ENCODE results near the gene ST6GAL1. TPM values are rescaled to one million over a fixed set of nuclear protein-coding genes. Genes with fewer than 3 reads are reported as not detected.

The ST6GAL1 gene
- polyA plus RNA-seq, 3 donors from 2014 or later, result 49.8 to 142 (median 74.4) TPM

DNA sequence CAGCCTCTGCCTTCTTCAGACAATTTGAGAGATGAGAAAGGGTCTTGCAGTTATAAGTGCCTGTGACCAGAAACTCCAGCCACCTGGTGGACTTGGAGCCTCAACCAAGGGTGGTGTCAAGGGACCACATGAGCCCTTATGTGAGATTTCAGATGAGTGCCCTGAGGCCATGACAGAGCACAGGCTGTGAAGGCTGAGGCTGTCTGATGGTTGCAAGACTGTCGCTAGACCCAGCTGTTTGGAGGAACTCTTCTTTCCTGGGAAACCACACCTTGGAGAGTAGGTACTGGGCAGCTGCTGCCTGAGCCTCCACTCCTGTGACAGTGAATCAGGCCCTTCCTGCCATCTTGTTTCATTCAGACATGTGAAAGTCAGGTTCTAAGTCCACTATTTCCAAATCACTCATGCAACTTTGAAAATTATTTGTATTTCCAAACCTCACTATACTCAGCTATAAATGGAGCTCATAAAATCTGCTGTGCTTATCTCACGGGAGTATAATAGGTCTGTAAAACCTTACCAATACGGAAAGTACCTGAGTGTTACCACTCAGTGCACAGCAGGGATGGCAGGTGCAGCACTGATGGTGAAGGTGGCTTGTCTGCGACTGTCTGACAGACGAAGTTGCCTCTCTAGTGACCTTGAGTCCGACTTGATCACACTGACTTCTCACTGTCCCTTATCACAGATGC, 109.5 kb downstream of the ST6GAL1 start:
- DNase-seq, result no peak
- Mint-ChIP-seq H3K9me3 (no peaks in the 10 kb centered on the region), H3K36me3 (peaks cover 37 to 58% (median 38%) of the 10 kb centered on the region in 3 donors), H3K4me3 (no peak overlapping the region), H3K27me3 (ENCODE audit: low read depth in 3 of 3) (peaks cover 0 to 2% (median 0%) of the 10 kb centered on the region in 3 donors), H3K4me1 (peaks cover 46 to 72% of the 10 kb centered on the region in 2 donors), H3K27ac (peak overlapping the region in 4 of 6 donors; percentile 55 to 94 (median 73))

DNA sequence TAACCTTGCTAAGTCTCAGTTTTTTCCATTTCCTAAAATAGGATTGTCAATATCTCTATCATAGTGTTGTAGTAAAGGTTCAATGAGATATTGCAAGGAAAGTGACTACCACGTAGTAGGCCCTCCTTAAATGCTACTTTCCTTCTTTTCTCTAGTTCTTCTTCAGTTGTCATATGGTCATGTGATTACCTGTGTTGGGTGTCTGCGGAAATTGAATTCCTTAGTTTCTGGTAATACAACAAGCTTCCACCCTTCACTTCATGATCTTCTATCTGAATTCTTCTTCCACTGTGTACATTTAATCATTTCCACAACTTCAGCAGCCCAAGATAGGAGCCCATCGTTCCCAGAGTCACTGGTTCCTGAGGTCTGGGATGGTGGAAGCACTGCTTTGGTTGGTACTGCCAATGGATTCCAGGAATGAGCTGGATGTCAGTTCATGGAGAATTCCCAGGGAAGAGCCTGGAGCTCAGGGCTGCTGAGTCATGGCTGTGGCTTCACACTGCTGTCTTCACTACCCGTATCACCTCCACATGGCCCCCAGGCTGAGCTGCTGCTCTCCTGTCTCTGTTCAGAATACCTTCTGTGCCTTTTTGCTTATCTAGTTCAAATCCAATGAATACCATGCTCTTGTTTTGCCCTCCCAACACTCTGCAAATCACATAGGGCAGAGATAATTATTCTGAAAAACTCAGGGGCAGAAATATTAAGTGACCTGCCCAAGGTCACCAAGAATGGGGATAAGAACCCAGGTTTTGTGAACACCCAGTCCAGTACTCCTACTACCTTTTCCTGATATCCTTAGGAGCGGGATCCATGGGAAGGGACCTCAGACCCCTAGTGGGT, 110.4 kb downstream of the ST6GAL1 start:
- Mint-ChIP-seq H3K36me3 (peaks cover 32 to 62% (median 41%) of the 10 kb centered on the region in 3 donors), H3K4me3 (peak overlapping the region in 3 of 5 donors; percentile 18 to 54 (median 42)), H3K27me3 (ENCODE audit: low read depth in 3 of 3) (peaks cover 0 to 2% (median 0%) of the 10 kb centered on the region in 3 donors), H3K27ac (peak overlapping the region; percentile 55 to 94 (median 76)), H3K9me3 (no peaks in the 10 kb centered on the region), H3K4me1 (peaks cover 50 to 74% of the 10 kb centered on the region in 2 donors)
- DNase-seq, result no peak

DNA sequence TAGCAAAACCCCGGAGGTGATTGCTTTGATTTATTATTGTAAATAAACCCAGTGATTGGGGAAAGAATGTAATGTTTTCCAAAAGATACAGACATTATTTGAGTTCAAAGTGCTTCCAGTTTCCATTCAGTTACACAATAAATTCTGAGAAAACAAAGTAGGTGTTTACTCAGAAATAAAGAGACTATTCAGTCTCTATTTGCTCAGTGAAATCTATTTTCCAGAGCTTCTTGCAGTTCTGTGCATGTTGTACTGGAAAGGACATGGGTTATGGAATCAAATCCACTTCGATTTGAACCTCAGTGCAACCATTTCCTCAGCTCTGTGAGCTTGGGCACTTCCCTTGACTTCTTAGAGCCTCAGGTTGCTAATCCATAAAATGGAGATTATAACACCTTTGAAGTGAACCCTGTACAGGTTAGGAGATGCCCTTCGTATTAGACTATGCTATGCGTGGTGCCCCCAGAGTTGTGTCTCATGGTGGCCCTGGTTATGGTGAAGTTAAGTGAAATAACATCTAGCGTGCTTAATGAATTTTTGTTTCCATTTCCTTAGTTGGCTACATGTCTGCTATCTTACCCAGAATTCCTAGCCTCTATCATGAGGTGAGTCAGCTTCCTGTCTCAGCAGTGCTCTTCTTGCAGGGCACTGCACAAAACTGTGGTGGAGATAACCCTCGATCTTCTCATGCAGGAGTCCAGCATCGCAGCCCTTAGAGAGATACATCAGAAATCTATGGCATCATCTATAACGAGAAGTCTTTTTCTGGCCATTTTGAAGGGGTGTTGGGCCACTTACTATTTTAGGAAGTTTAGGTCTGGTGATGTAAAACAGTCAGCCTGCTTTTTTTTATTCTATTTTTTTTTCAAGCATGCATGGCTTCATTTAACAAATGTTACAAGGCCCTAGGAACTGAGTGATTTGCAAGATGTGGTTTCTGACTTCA, 111.3 kb downstream of the ST6GAL1 start:
- Mint-ChIP-seq H3K36me3 (peaks cover 32 to 67% (median 44%) of the 10 kb centered on the region in 3 donors), H3K27me3 (ENCODE audit: low read depth in 3 of 3) (peaks cover 0 to 2% (median 0%) of the 10 kb centered on the region in 3 donors), H3K4me3 (peak overlapping the region; percentile 49 to 80 (median 66)), H3K4me1 (peaks cover 57 to 81% of the 10 kb centered on the region in 2 donors), H3K27ac (peak overlapping the region; percentile 82 to 95 (median 92)), H3K9me3 (no peaks in the 10 kb centered on the region)
- peak; percentile 44 to 57 (median 46) for DNase-seq

DNA sequence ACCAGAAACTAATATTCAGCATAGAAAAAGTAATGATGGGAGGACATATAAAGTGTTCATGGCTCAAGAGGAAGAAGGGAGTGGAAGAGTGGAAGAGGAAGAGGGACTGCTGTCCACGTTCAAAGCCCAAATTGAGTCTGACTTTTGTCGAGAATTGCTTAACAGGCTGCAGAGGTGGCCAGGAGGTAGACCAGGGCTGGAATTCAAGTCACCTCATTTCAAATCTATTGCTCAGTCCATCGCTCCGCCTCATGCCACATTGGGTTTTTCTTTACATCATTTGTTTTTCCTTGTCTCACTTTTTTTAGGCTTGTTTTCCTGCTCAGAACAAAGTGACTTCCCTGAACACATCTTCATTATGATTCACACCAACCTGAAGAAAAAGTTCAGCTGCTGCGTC, 112.0 kb downstream of the ST6GAL1 start:
- peaks cover 61 to 86% of the 10 kb centered on the region in 2 donors for H3K4me1 Mint-ChIP-seq
- H3K27me3 Mint-ChIP-seq (ENCODE audit: low read depth in 3 of 3), result peaks cover 0 to 2% (median 0%) of the 10 kb centered on the region in 3 donors

DNA sequence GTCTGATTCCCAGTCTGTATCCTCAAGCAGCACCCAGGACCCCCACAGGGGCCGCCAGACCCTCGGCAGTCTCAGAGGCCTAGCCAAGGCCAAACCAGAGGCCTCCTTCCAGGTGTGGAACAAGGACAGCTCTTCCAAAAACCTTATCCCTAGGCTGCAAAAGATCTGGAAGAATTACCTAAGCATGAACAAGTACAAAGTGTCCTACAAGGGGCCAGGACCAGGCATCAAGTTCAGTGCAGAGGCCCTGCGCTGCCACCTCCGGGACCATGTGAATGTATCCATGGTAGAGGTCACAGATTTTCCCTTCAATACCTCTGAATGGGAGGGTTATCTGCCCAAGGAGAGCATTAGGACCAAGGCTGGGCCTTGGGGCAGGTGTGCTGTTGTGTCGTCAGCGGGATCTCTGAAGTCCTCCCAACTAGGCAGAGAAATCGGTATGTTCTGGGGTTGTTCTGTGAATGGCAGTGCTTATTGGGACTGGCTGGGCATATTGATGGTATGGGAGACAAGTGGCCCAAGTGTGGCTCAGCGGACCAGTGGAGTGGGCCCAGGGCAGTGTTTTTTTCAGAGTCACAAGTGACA, 112.6 kb downstream of the ST6GAL1 start:
- Mint-ChIP-seq H3K36me3 (peaks cover 32 to 67% (median 44%) of the 10 kb centered on the region in 3 donors), H3K9me3 (no peaks in the 10 kb centered on the region), H3K27ac (peak overlapping the region; percentile 67 to 95 (median 86)), H3K4me3 (peak overlapping the region in 2 of 5 donors; percentile 60 to 66), H3K4me1 (peaks cover 62 to 92% of the 10 kb centered on the region in 2 donors), H3K27me3 (ENCODE audit: low read depth in 3 of 3) (peaks cover 0 to 2% (median 0%) of the 10 kb centered on the region in 3 donors)
- no peak for DNase-seq

More for the DNA sequence above, 112.0 kb downstream of the ST6GAL1 start:
- no peak for DNase-seq
- peaks cover 32 to 67% (median 44%) of the 10 kb centered on the region in 3 donors for H3K36me3 Mint-ChIP-seq
- peak overlapping the region; percentile 49 to 80 (median 66) for H3K4me3 Mint-ChIP-seq
- H3K9me3 Mint-ChIP-seq, result no peaks in the 10 kb centered on the region
- peak overlapping the region; percentile 82 to 95 (median 92) for H3K27ac Mint-ChIP-seq

DNA sequence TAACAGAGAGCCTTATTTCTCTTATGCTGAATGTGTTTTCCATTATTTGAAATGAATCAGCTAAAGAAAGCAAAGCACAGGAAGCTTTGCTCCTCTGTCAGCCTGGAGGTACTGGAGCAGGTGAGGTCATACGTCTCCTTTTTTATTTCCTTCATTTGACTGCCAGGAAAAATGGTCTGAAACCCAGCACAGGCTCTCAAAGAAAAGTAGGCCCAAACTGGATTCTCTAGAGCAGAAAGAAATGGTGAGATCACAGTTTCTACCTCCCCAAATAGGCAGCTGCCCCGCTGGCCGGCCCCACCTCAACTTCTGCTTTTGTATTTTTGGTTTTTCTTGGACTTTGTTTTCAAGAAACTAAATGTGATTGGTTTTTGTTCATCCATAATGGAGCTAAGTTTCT, 113.9 kb downstream of the ST6GAL1 start:
- H3K4me1 Mint-ChIP-seq, result peaks cover 63 to 92% of the 10 kb centered on the region in 2 donors

DNA sequence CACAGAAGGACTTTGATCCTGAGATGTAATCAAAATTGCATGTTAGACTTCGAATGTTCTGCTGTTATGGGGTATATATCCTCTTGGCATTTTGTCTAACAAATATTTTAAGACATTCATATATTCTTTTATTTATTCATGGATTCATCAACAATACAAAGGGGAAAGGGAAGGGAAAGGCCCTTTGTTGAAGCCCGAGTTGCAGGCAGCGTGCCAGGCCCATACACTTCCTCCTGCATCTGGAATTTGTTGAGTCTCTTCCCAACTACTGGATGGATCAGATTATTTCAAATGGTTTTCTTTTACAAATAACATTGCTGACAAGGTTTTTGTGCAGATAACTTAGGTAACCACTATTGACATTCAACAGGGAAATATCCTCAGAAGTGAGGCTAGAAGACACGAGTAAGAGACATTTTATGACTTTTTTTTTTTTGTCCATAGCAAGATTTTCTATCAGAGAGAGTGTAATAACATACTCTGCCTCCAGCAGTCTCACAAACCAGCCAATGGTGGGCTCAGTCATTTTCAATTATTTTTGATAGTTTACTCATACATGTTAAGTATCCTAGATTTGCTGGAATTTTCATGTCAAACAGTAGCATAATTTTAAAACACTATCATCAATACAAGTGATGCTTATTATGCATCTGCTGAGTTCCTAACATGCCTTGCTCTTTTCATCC, 114.7 kb downstream of the ST6GAL1 start:
- Mint-ChIP-seq H3K9me3 (no peaks in the 10 kb centered on the region), H3K4me1 (peaks cover 66 to 93% of the 10 kb centered on the region in 2 donors), H3K4me3 (no peak overlapping the region), H3K27ac (peak overlapping the region in 4 of 6 donors; percentile 17 to 83 (median 52)), H3K27me3 (ENCODE audit: low read depth in 3 of 3) (peaks cover 0 to 7% (median 0%) of the 10 kb centered on the region in 3 donors), H3K36me3 (peaks cover 21 to 67% (median 43%) of the 10 kb centered on the region in 3 donors)
- DNase-seq, result no peak

More for the DNA sequence above, 113.9 kb downstream of the ST6GAL1 start:
- peaks cover 27 to 67% (median 41%) of the 10 kb centered on the region in 3 donors for H3K36me3 Mint-ChIP-seq
- H3K4me3 Mint-ChIP-seq, result peak overlapping the region in 1 of 5 donors; percentile 45
- no peak for DNase-seq
- peaks cover 0 to 7% (median 0%) of the 10 kb centered on the region in 3 donors for H3K27me3 Mint-ChIP-seq (ENCODE audit: low read depth in 3 of 3)
- peak overlapping the region; percentile 38 to 91 (median 56) for H3K27ac Mint-ChIP-seq
- no peaks in the 10 kb centered on the region for H3K9me3 Mint-ChIP-seq

DNA sequence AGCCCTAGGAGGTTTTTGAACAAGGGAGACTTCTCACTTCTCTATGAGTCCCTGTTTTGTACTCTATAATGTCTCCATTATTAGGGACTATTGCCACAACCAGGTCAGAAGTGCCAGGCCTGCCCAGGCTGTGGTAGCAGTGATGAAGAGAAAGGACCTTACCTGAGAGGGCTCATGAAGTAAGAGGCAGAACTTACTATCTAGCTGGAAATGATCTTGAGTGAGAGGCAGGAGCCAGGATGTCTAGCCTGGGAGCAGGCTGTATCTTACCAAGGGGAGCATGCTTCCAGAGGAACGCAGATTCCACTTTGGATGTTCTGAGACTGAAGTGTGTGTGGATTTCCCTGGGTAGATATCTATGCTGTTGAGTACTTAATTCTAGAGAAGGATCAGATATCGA, 115.7 kb downstream of the ST6GAL1 start:
- peaks cover 0 to 7% (median 0%) of the 10 kb centered on the region in 3 donors for H3K27me3 Mint-ChIP-seq (ENCODE audit: low read depth in 3 of 3)
- peaks cover 66 to 93% of the 10 kb centered on the region in 2 donors for H3K4me1 Mint-ChIP-seq
- H3K27ac Mint-ChIP-seq, result peak overlapping the region in 3 of 6 donors; percentile 55 to 71 (median 66)
- no peaks in the 10 kb centered on the region for H3K9me3 Mint-ChIP-seq
- H3K4me3 Mint-ChIP-seq, result no peak overlapping the region
- no peak for DNase-seq
- H3K36me3 Mint-ChIP-seq, result peaks cover 18 to 64% (median 40%) of the 10 kb centered on the region in 3 donors

DNA sequence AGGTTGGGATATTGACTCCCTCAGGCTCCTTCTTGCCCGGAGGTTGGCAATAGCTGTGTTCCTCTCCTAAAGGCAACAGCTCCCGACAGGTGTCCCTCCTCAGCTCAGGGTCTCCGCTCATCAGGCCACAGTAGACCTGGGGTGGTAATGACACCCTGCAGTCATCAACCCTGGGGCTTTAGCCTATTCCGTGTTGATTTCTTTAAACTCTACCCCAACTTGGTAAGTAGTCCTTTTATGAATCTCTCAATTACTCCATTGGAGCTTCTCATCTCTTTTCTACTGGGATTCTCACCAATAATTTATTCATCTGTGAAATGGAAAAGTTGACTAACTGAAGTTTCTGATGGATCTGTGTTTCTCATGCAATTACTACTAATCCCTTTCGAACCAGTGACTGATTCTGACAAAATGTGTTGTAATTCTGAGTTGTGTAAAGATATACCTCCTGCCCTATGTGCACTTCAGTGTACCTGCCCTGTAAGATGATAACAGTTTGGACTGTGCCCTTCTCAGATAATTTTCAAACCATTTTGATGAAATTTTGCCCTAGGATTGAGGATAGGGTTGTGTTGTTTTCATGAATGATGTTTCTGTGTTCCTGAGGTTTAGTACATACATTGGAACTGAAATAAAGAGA, 119.3 kb downstream of the ST6GAL1 start:
- H3K27me3 Mint-ChIP-seq (ENCODE audit: low read depth in 3 of 3), result peaks cover 0 to 5% (median 2%) of the 10 kb centered on the region in 3 donors
- peaks cover 7 to 12% (median 10%) of the 10 kb centered on the region in 6 donors for H3K9me3 Mint-ChIP-seq
- H3K4me1 Mint-ChIP-seq, result peaks cover 47 to 78% of the 10 kb centered on the region in 2 donors
- no peak overlapping the region for H3K4me3 Mint-ChIP-seq
- DNase-seq, result no peak
- H3K36me3 Mint-ChIP-seq, result peaks cover 40 to 73% (median 57%) of the 10 kb centered on the region in 3 donors
- peak overlapping the region in 2 of 6 donors; percentile 54 to 72 for H3K27ac Mint-ChIP-seq

DNA sequence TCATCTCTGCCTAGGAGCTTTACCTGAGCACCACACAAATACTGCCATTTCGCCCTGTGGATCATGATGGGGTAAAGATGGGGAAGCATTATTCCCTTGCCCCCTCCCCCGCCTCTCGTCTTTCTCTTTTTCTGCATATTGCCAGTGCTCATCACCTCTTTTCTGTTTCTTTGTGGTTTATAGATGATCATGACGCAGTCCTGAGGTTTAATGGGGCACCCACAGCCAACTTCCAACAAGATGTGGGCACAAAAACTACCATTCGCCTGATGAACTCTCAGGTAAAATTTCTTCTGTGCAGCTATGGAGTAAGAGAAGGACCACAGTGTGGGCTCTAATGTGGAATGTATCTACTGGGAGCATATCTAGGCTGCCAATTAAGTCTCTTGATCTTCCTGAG, 120.7 kb downstream of the ST6GAL1 start:
- Mint-ChIP-seq H3K9me3 (peaks cover 14 to 27% (median 21%) of the 10 kb centered on the region in 6 donors), H3K27ac (peak overlapping the region in 5 of 6 donors; percentile 8 to 77 (median 72)), H3K27me3 (ENCODE audit: low read depth in 3 of 3) (peaks cover 0 to 5% (median 2%) of the 10 kb centered on the region in 3 donors), H3K4me1 (peaks cover 52 to 78% of the 10 kb centered on the region in 2 donors), H3K36me3 (peaks cover 55 to 78% (median 66%) of the 10 kb centered on the region in 3 donors), H3K4me3 (no peak overlapping the region)
- DNase-seq, result no peak

DNA sequence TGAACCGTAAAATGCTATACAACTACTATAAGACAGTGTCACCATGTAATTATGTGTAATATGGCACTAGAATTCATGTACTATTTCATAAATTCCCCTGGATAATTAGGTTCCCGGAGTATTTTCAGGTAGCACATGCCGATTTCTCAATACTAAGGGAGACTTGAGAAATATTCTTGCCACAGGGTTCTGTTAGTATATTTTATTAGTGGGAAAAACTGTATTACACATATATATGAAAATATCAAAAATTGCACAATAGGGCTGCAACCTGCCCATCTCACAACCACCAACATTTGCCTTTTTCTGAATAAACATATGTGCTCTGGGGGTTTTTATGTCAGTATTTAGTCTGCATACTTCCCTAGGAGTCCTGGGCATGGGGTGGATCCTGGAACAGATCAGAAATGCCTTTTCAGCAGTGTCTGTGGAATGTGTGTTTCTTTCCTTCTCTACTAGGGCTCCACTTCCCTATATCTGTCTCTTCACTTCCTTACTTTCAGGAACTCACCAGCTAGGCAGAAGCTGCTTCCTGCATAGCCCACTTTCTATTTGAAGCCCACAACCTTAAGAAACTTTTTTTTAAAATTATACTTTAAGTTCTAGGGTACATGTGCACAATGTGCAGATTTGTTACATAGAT, 121.5 kb downstream of the ST6GAL1 start:
- H3K4me3 Mint-ChIP-seq, result no peak overlapping the region
- no peak for DNase-seq
- H3K27ac Mint-ChIP-seq, result peak overlapping the region in 3 of 6 donors; percentile 26 to 72 (median 29)
- peaks cover 51 to 76% of the 10 kb centered on the region in 2 donors for H3K4me1 Mint-ChIP-seq
- H3K27me3 Mint-ChIP-seq (ENCODE audit: low read depth in 3 of 3), result peaks cover 0 to 7% (median 2%) of the 10 kb centered on the region in 3 donors
- peaks cover 60 to 82% (median 67%) of the 10 kb centered on the region in 3 donors for H3K36me3 Mint-ChIP-seq
- peaks cover 16 to 31% (median 26%) of the 10 kb centered on the region in 6 donors for H3K9me3 Mint-ChIP-seq

Measured in immature natural killer cell (primary cell).